ENCODE results near the gene PACS2. TPM values are rescaled to one million over a fixed set of nuclear protein-coding genes. Genes with fewer than 3 reads are reported as not detected.
A peak's percentile ranks its signal among the peaks of the same experiment; 100 is the strongest.

PACS2 gene
- total and polyA plus RNA-seq, 4 donors, result 37.9 to 87.2 (median 71.0) TPM

DNA sequence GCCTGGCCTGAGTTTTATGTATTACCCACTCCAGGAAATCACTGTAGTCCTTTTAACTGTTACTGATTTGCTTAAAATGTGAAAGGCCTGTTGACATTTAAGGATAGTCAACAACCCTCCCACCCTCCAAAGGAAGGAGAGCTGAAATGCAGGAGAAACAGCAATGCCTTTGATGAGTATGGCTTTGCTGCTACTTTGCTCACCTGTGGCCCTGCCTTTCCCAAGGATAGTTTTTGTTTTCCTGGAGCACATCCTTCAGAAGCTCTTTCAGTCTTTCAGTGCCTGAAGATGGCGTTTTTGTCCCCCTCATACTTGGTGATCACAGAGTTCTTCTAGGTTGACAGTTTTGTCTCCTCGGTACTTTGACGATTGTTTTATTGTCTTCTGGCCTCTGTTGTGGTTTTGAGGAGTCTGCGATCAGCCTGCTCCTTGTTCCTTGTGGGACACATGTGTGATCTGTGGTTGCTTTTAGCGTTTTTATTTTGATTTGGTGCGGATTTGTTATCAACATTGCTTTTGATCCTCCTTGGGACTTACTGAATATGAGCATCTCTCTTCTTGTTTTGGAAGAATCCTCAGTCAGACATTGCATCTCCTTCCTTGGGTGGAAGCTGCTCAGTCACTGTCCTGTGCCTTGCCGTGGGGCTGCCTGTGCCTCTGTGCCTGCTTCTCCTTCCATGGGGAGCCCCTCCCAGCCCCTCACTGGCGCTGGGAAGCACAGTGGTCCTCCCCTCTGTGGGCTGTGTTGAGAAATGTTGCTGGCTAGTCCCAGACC, 17.2 kb downstream of the PACS2 start:
- Histone ChIP-seq H3K4me1 (ENCODE audit: control insufficient read depth in 5 of 5, insufficient read depth in 5 of 5, low read length in 5 of 5) (peaks cover 0 to 43% (median 0%) of the 10 kb centered on the region in 5 donors), H3K9ac (ENCODE audit: insufficient read depth in 1 of 2, low read length in 2 of 2) (no peak overlapping the region), H3K36me3 (ENCODE audit: control insufficient read depth in 4 of 4, insufficient read depth in 4 of 4, low read length in 4 of 4) (peaks cover 0 to 2% (median 0%) of the 10 kb centered on the region in 4 donors), H3K27me3 (ENCODE audit: control insufficient read depth in 3 of 3, insufficient read depth in 3 of 3, low read length in 2 of 3) (no peaks in the 10 kb centered on the region), H3K9me3 (ENCODE audit: control insufficient read depth in 4 of 4, insufficient read depth in 3 of 4, low read length in 3 of 4) (no peaks in the 10 kb centered on the region), H3K4me3 (no peak overlapping the region), H3K27ac (ENCODE audit: low read depth in 1 of 2, low read length in 1 of 2) (peak overlapping the region in 1 of 2 donors; percentile 55)
- DNase-seq, result no peak
- no peak for TF ChIP-seq CTCF (IDR thresholded peaks at IDR 0.05; ENCODE audit: control extremely low read depth, extremely low read depth)
- no peak for ATAC-seq (ENCODE audit: insufficient read depth, low FRiP score)
- 44 to 76% methylated on average over 8 of the region's 8 CpGs for WGBS, 2 donors

DNA sequence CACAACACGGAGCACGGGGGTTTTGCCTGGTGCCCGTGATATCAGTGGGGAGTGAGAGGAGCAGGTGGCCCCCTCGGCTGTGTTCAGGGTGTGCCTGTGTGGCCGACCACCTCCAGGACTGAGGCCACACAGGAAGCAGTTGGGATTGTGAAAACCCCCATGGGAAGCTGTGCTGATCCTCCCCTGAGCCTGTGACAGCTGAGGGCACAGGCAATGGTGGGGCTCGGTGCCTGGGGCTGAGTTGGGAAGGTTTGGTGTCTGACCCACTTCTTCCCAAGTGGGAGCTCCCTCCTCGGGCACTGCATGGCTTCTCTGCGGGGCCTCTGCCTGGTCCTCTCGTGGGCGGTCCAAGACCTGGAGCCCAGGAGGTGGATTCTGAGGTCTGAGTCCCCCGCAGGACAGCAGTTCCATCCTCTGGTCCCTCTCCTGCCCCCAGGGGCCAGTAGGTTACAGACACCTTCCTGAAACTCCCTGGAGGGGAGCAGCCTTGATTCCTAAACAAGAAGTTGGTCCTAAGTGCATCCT, 17.9 kb downstream of the PACS2 start:
- peak overlapping the region in 1 of 2 donors; percentile 55 for H3K27ac ChIP-seq (ENCODE audit: low read depth in 1 of 2, low read length in 1 of 2)

GRCh38 chr14:105333020-105333490, 18.5 kb downstream of the PACS2 start:
- no peak for DNase-seq
- no peak for ATAC-seq (ENCODE audit: insufficient read depth, low FRiP score)
- H3K36me3 ChIP-seq (ENCODE audit: control insufficient read depth in 4 of 4, insufficient read depth in 4 of 4, low read length in 4 of 4), result peaks cover 0 to 2% (median 0%) of the 10 kb centered on the region in 4 donors
- WGBS, 2 donors, result 84 to 91% methylated on average over 15 of the region's 15 CpGs
- no peak for TF ChIP-seq CTCF (IDR thresholded peaks at IDR 0.05; ENCODE audit: control extremely low read depth, extremely low read depth)
- no peak overlapping the region for H3K9ac ChIP-seq (ENCODE audit: insufficient read depth in 1 of 2, low read length in 2 of 2)
- no peaks in the 10 kb centered on the region for H3K27me3 ChIP-seq (ENCODE audit: control insufficient read depth in 3 of 3, insufficient read depth in 3 of 3, low read length in 2 of 3)
- H3K4me3 ChIP-seq, result no peak overlapping the region
- peaks cover 0 to 47% (median 0%) of the 10 kb centered on the region in 5 donors for H3K4me1 ChIP-seq (ENCODE audit: control insufficient read depth in 5 of 5, insufficient read depth in 5 of 5, low read length in 5 of 5)
- no peaks in the 10 kb centered on the region for H3K9me3 ChIP-seq (ENCODE audit: control insufficient read depth in 4 of 4, insufficient read depth in 3 of 4, low read length in 3 of 4)
- no peak overlapping the region for H3K27ac ChIP-seq (ENCODE audit: low read depth in 1 of 2, low read length in 1 of 2)

More for the DNA sequence above, 17.9 kb downstream of the PACS2 start:
- H3K27me3 ChIP-seq (ENCODE audit: control insufficient read depth in 3 of 3, insufficient read depth in 3 of 3, low read length in 2 of 3), result no peaks in the 10 kb centered on the region
- H3K4me1 ChIP-seq (ENCODE audit: control insufficient read depth in 5 of 5, insufficient read depth in 5 of 5, low read length in 5 of 5), result peaks cover 0 to 43% (median 0%) of the 10 kb centered on the region in 5 donors
- 58 to 74% methylated on average over 11 of the region's 11 CpGs for WGBS, 2 donors
- TF ChIP-seq CTCF (IDR thresholded peaks at IDR 0.05; ENCODE audit: control extremely low read depth, extremely low read depth), result no peak
- DNase-seq (no peak), ATAC-seq (ENCODE audit: insufficient read depth, low FRiP score) (no peak)
- H3K36me3 ChIP-seq (ENCODE audit: control insufficient read depth in 4 of 4, insufficient read depth in 4 of 4, low read length in 4 of 4), result peaks cover 0 to 2% (median 0%) of the 10 kb centered on the region in 4 donors
- no peaks in the 10 kb centered on the region for H3K9me3 ChIP-seq (ENCODE audit: control insufficient read depth in 4 of 4, insufficient read depth in 3 of 4, low read length in 3 of 4)
- H3K4me3 ChIP-seq, result no peak overlapping the region
- H3K9ac ChIP-seq (ENCODE audit: insufficient read depth in 1 of 2, low read length in 2 of 2), result no peak overlapping the region
